ENCODE data around the gene PARP15. TPM values are rescaled to one million over a fixed set of nuclear protein-coding genes. Genes with fewer than 3 reads are reported as not detected.

The PARP15 gene
- total RNA-seq, 2 experiments from 2014 or later = 41.6 to 41.8 TPM

GRCh38 chr3:122603056-122603455 lies 25.6 kb downstream of the PARP15 start:
- Mint-ChIP-seq H3K4me1 (ENCODE audit: low read depth) (peaks cover 4% of the 10 kb centered on the region), H3K9me3 (no peaks in the 10 kb centered on the region), H3K4me3 (no peak overlapping the region), H3K27ac (no peak overlapping the region), H3K36me3 (ENCODE audit: low read depth) (peaks cover 24% of the 10 kb centered on the region), H3K27me3 (no peaks in the 10 kb centered on the region)
- intact Hi-C loops (cut with DNase I, micrococcal nuclease) = no loop called here
- DNase-seq (no peak), ATAC-seq (ENCODE audit: poor library complexity) (no peak)
- H3K4me3 ChIP-seq (ENCODE audit: low read length) = no peak overlapping the region
- TF ChIP-seq, protein P1, sequence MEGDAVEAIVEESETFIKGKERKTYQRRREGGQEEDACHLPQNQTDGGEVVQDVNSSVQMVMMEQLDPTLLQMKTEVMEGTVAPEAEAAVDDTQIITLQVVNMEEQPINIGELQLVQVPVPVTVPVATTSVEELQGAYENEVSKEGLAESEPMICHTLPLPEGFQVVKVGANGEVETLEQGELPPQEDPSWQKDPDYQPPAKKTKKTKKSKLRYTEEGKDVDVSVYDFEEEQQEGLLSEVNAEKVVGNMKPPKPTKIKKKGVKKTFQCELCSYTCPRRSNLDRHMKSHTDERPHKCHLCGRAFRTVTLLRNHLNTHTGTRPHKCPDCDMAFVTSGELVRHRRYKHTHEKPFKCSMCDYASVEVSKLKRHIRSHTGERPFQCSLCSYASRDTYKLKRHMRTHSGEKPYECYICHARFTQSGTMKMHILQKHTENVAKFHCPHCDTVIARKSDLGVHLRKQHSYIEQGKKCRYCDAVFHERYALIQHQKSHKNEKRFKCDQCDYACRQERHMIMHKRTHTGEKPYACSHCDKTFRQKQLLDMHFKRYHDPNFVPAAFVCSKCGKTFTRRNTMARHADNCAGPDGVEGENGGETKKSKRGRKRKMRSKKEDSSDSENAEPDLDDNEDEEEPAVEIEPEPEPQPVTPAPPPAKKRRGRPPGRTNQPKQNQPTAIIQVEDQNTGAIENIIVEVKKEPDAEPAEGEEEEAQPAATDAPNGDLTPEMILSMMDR (IDR thresholded peaks at IDR 0.05) = no peak
- no peaks in the 10 kb centered on the region for H3K9me3 ChIP-seq (ENCODE audit: control insufficient read depth in 1 of 2, insufficient read depth in 1 of 2, low read length in 2 of 2)
- H3K27me3 ChIP-seq (ENCODE audit: control insufficient read depth in 1 of 2, insufficient read depth in 2 of 2, low read length in 2 of 2) = no peaks in the 10 kb centered on the region
- H3K27ac ChIP-seq (ENCODE audit: low read depth in 1 of 2, low read length in 2 of 2) = no peak overlapping the region
- no peaks in the 10 kb centered on the region for H3K4me1 ChIP-seq (ENCODE audit: insufficient read depth, low read length)
- ChIA-PET POLR2A (no interaction called here), CTCF (no interaction called here)
- no peaks in the 10 kb centered on the region for H3K36me3 ChIP-seq (ENCODE audit: insufficient read depth, low read length)

DNA sequence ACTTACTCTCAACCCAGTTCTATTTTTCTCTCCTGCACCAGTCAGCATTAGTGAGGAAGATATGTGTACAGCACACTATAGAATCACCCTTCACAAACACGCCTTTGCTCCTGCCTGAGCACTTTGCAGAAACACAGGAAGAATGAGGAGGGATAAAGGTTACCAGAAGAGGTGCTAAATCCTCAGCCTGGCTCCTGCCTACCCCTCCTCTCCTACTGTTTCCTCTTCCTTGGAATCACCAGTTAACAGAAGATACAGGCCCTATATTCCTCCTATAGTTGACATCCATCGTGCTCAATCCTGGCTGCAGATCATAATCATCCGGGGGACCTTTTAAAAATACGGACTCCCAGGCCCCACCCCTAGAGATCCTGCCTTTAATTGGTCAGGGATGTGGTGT lies 28.9 kb downstream of the PARP15 start:
- intact Hi-C loops (cut with DNase I, micrococcal nuclease) = no loop called here
- H3K4me3 Mint-ChIP-seq = no peak overlapping the region
- CTCF ChIA-PET = no interaction called here
- Histone ChIP-seq H3K4me3 (ENCODE audit: low read length) (no peak overlapping the region), H3K36me3 (ENCODE audit: insufficient read depth, low read length) (peaks cover 14% of the 10 kb centered on the region), H3K9me3 (ENCODE audit: control insufficient read depth in 1 of 2, insufficient read depth in 1 of 2, low read length in 2 of 2) (no peaks in the 10 kb centered on the region), H3K27ac (ENCODE audit: low read depth in 1 of 2, low read length in 2 of 2) (no peak overlapping the region), H3K4me1 (ENCODE audit: insufficient read depth, low read length) (peaks cover 2% of the 10 kb centered on the region), H3K27me3 (ENCODE audit: control insufficient read depth in 1 of 2, insufficient read depth in 2 of 2, low read length in 2 of 2) (no peaks in the 10 kb centered on the region)
- no peaks in the 10 kb centered on the region for H3K9me3 Mint-ChIP-seq
- peaks cover 48% of the 10 kb centered on the region for H3K36me3 Mint-ChIP-seq (ENCODE audit: low read depth)
- no peaks in the 10 kb centered on the region for H3K4me1 Mint-ChIP-seq (ENCODE audit: low read depth)
- H3K27ac Mint-ChIP-seq = no peak overlapping the region
- no peaks in the 10 kb centered on the region for H3K27me3 Mint-ChIP-seq
- TF ChIP-seq, protein P1 (IDR thresholded peaks at IDR 0.05) = no peak
- POLR2A ChIA-PET = no interaction called here
- DNase-seq (no peak), ATAC-seq (ENCODE audit: poor library complexity) (no peak)

- Histone ChIP-seq H3K27ac (ENCODE audit: low read depth in 1 of 2, low read length in 2 of 2) (no peak overlapping the region), H3K27me3 (ENCODE audit: control insufficient read depth in 1 of 2, insufficient read depth in 2 of 2, low read length in 2 of 2) (no peaks in the 10 kb centered on the region), H3K4me3 (ENCODE audit: low read length) (no peak overlapping the region), H3K9me3 (ENCODE audit: control insufficient read depth in 1 of 2, insufficient read depth in 1 of 2, low read length in 2 of 2) (no peaks in the 10 kb centered on the region), H3K36me3 (ENCODE audit: insufficient read depth, low read length) (peaks cover 26% of the 10 kb centered on the region), H3K4me1 (ENCODE audit: insufficient read depth, low read length) (peaks cover 2% of the 10 kb centered on the region)
- intact Hi-C loops (cut with DNase I, micrococcal nuclease) = no loop called here
- CTCF ChIA-PET = no interaction called here
- H3K4me3 Mint-ChIP-seq = no peak overlapping the region
- H3K4me1 Mint-ChIP-seq (ENCODE audit: low read depth) = no peaks in the 10 kb centered on the region
- H3K27me3 Mint-ChIP-seq = no peaks in the 10 kb centered on the region
- POLR2A ChIA-PET = no interaction called here
- ATAC-seq (ENCODE audit: poor library complexity) = no peak
- peaks cover 61% of the 10 kb centered on the region for H3K36me3 Mint-ChIP-seq (ENCODE audit: low read depth)
- DNase-seq = no peak
- no peaks in the 10 kb centered on the region for H3K9me3 Mint-ChIP-seq
- TF ChIP-seq, protein P1 (IDR thresholded peaks at IDR 0.05) = no peak
- H3K27ac Mint-ChIP-seq = no peak overlapping the region
Measured at GRCh38 chr3:122608916-122609315, 31.5 kb downstream of the PARP15 start.

Measured in CD4-positive, alpha-beta T cell (primary cell).